Spleen (tissue), 11 donors: Measurements from ENCODE around the gene ZNF669. TPM values are rescaled to one million over a fixed set of nuclear protein-coding genes. Genes with fewer than 3 reads are reported as not detected.

Experiments
- DNase-seq: peaks from one replicate; pipeline ENCODE4 v3.0.0-alpha.2; 2020
- H3K27ac ChIP-seq, 8 donors: fragments of 200-600 bp; sonication (generic) in 7 of 8; 1 replicate in 4 of 8; 2 replicates in 4 of 8; pipeline versions ENCODE4 v1.5.0 to v1.8.0; 2016 to 2021; ENCODE audit warnings: inconsistent platforms in 4 of 8, mild to moderate bottlenecking in 4 of 8, moderate library complexity in 1 of 8
- H3K27me3 ChIP-seq, 7 donors: fragments of 200-600 bp; sonication (generic) in 6 of 7; replicated peaks in 1 of 7; 1 replicate in 4 of 7; 2 replicates in 3 of 7; pipeline versions ENCODE4 v1.5.0 to v1.8.0; 2016 to 2021; ENCODE audit warnings: inconsistent platforms in 3 of 7, mild to moderate bottlenecking in 1 of 7
- H3K36me3 ChIP-seq, 6 donors: fragments of 200-600 bp; sonication (generic) in 5 of 6; 1 replicate in 4 of 6; 2 replicates in 2 of 6; pipeline versions ENCODE4 v1.5.0 to v1.8.0; 2016 to 2021; ENCODE audit warnings: inconsistent platforms in 2 of 6
- H3K4me1 ChIP-seq, 6 donors: fragments of 200-600 bp; sonication (generic) in 5 of 6; 1 replicate in 3 of 6; 2 replicates in 3 of 6; pipeline versions ENCODE4 v1.5.0 to v1.8.0; 2016 to 2021; ENCODE audit warnings: inconsistent platforms in 3 of 6
- H3K4me3 ChIP-seq, 8 donors: fragments of 200-600 bp; sonication (generic) in 7 of 8; 1 replicate in 4 of 8; 2 replicates in 4 of 8; pipeline versions ENCODE4 v1.5.0 to v1.8.0; 2016 to 2021; ENCODE audit warnings: inconsistent platforms in 4 of 8, mild to moderate bottlenecking in 4 of 8, moderate library complexity in 2 of 8
- H3K9me3 ChIP-seq, 8 donors: fragments of 200-600 bp; sonication (generic) in 7 of 8; 1 replicate in 4 of 8; 2 replicates in 4 of 8; pipeline versions ENCODE4 v1.5.0 to v1.8.0; 2016 to 2021; ENCODE audit warnings: inconsistent platforms in 4 of 8
- CTCF ChIP-seq, 11 experiments: fragments of 200-600 bp in 7 of 11; fragments of 450-650 bp in 4 of 11; sonication (generic) in 4 of 11; IDR thresholded peaks in 8 of 11; conservative IDR thresholded peaks in 3 of 11; 1 replicate in 7 of 11; 2 replicates in 4 of 11; pipeline versions ENCODE4 v1.4.0 to v1.8.0; 2016 to 2021; ENCODE audit warnings: antibody characterized with exemption in 11 of 11, inconsistent platforms in 4 of 11, mild to moderate bottlenecking in 1 of 11
- POLR2A ChIP-seq, 3 donors: fragments of 450-650 bp; IDR thresholded peaks; one replicate each; pipeline ENCODE4 v1.5.1; 2017; ENCODE audit warnings: antibody characterized with exemption in 3 of 3, mild to moderate bottlenecking in 1 of 3
- POLR2AphosphoS5 ChIP-seq, 3 donors: sonication (generic); formaldehyde crosslinking; IDR thresholded peaks; one replicate each; pipeline ENCODE4 v1.5.1; 2017; ENCODE audit warnings: antibody characterized with exemption in 3 of 3
- WGBS, 5 donors: extraction: QIAGEN DNeasy Blood & Tissue Kit in 3 of 5; methylation state at CpG; one replicate each; pipeline versions ENCODE4 v1.1.5 to v1.1.7; 2013 to 2018; 5-methylcytosine and 5-hydroxymethylcytosine counted together
- intact Hi-C: fragments of 100-400 bp; cut with DNase I; formaldehyde crosslinking; loops from one replicate; pipeline ENCODE4 v1.15.0; 2023; ENCODE audit warnings: low total_unique reads
- polyA plus RNA-seq, 3 donors: library from polyadenylated mRNA; stranded (reverse); fragments of 200-250 nt; gene quantifications; one replicate each; pipeline ENCODE4 v1.2.1, GENCODE V29; 2013
- total RNA-seq, 7 donors: library from RNA; depleted of rRNA in 3 of 7; stranded (reverse); fragments of >200 nt in 3 of 7; fragmentation: NEBNext Ultra II Directional in 4 of 7; extraction: Animal tissue kit (Norgen Biotek cat#: 25700) in 4 of 7; gene quantifications; one replicate each; pipeline versions ENCODE4 v1.1.0 to v1.2.1, GENCODE V29; 2016 to 2021
- donor health status: healthy with polysubstance abuse.
- donor health status: DM: no; HTN: no; CAD: no; lungs with moderate emphysema.
- donor health status: DM: no; HTN: no; CAD: no.
- donor health status: Bipolar disorder and iron deficiency.
- donor health status: healthy.
- donor health status: DM: no; HTN: no; CAD: no.
- donor health status: DM: yes; HTN: yes; CAD: no.

ZNF669 gene
- total and polyA plus RNA-seq, 10 donors = 3.1 to 11.4 (median 7.7) TPM

DNA sequence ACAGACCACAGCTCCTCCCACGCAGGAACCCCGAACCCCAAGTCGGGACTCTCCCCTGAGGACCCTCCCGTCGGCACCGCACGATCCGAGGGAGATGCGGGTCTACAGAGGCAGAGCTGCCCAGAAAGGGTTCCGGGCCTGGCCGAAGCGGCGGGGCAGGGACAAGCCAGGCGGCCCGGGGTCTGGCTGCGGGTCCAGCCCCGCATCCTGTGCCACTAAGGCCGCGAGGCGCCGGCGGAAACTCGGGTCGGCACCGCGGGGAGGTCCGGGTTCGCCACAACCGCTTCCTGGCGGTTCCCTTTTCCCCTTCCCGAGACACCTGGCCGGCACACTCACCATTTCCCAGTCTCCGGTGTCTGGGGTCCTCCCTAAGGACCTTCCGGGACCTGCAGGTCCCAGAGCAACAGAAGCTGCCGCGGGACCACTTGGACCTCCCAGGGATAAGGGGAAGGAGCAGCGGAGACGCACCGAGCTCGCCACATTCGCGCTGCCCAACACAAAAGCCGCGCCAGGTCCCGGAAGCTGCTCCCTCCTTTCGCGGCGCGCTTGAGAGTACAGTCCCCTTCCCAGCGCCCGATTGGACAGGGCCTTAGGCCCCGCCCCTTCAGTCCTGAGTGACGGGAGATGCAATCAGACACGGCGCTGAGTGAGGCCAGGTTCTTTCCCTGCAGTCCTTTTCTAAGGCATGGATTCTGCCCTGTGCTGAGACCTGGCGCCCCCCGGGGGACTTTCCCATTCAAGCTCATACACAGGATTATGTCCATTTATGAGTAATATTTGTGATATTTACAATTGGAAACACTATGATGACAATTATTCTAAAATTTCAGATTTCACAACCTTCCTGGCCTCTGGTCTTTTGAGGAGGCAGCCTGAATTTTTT is 25.7 kb downstream of the ZNF669 start, which contains the start of gene ZNF670:
TSS of gene ZNF670 (minus strand) at position 554 of the 883 bp plus-strand sequence. CDS start at position 339, 215 bp downstream.
- TF ChIP-seq POLR2A (IDR thresholded peaks at IDR 0.05) (no peak), CTCF (IDR thresholded peaks at IDR 0.05 in 8 of 11, conservative IDR thresholded peaks at IDR 0.05 in 3 of 11) (no peak), POLR2AphosphoS5 (IDR thresholded peaks at IDR 0.05) (peak; percentile 80 to 91 (median 89))
- intact Hi-C loops = no loop called here
- peaks cover 0 to 12% (median 0%) of the 10 kb centered on the region in 8 donors for H3K9me3 ChIP-seq
- peaks cover 0 to 29% (median 22%) of the 10 kb centered on the region in 6 donors for H3K4me1 ChIP-seq
- WGBS, 5 donors = 0 to 1% (median 0%) methylated on average over 27 to 57 of the region's 57 CpGs
- H3K36me3 ChIP-seq = no peaks in the 10 kb centered on the region
- peak; percentile 97 for DNase-seq
- peak within 1 kb of the TSS; percentile 63 to 93 (median 76) for H3K4me3 ChIP-seq
- H3K27me3 ChIP-seq = no peaks in the 10 kb centered on the region
- peak within 1 kb of the TSS; percentile 61 to 86 (median 78) for H3K27ac ChIP-seq

DNA sequence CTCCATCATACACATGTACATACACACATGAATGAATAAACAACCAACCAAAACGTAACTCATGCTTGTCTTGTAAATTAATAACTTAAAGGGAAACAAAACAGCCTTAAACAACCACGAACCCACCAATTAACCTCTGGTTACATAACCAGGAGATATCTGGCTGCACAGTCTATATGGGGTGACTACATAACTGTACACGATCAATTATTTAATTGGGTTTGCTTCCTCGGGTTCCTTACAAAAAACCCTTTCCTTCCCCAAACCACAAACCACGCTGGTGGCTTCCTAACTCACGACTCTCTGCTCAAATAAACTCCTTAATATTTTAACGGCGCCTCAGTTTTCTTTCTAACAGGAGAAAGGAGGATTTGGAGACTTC is 26.3 kb downstream of the ZNF669 start:
- Histone ChIP-seq H3K4me3 (peak overlapping the region; percentile 63 to 93 (median 76)), H3K9me3 (peaks cover 0 to 18% (median 0%) of the 10 kb centered on the region in 8 donors), H3K27ac (peak overlapping the region in 6 of 8 donors; percentile 67 to 86 (median 81)), H3K36me3 (no peaks in the 10 kb centered on the region), H3K27me3 (no peaks in the 10 kb centered on the region), H3K4me1 (peaks cover 0 to 29% (median 22%) of the 10 kb centered on the region in 6 donors)
- DNase-seq = no peak
- TF ChIP-seq POLR2A (IDR thresholded peaks at IDR 0.05) (no peak), POLR2AphosphoS5 (IDR thresholded peaks at IDR 0.05) (no peak), CTCF (IDR thresholded peaks at IDR 0.05 in 8 of 11, conservative IDR thresholded peaks at IDR 0.05 in 3 of 11) (no peak)
- 0 to 2% (median 1%) methylated on average over 8 of the region's 8 CpGs for WGBS, 5 donors
- intact Hi-C loops = no loop called here

DNA sequence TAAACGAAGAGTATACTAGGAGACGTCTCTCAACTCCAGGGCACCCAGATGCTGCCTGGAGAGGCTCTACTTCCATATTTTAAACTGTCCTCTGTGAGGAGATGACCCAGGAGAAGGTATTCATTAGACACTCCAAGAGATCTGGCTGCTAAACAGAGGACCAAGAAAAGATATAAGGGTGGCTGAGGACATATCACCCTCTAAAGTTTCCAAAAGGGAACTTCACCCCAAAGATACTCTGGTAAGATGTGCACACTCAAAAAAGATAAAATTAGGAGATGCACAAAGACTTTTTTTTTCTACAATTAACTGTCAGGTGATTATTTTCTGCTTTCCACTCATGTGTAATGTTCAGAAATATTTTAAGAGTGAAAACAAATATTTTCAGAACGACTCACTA is 26.9 kb downstream of the ZNF669 start:
- peak overlapping the region in 1 of 8 donors; percentile 86 for H3K27ac ChIP-seq
- DNase-seq = no peak
- intact Hi-C loops = no loop called here
- peak overlapping the region in 3 of 8 donors; percentile 69 to 93 (median 85) for H3K4me3 ChIP-seq
- no peaks in the 10 kb centered on the region for H3K36me3 ChIP-seq
- no peak for TF ChIP-seq POLR2AphosphoS5 (IDR thresholded peaks at IDR 0.05)
- no peak for TF ChIP-seq POLR2A (IDR thresholded peaks at IDR 0.05)
- no peak for TF ChIP-seq CTCF (IDR thresholded peaks at IDR 0.05 in 8 of 11, conservative IDR thresholded peaks at IDR 0.05 in 3 of 11)
- no peaks in the 10 kb centered on the region for H3K27me3 ChIP-seq
- WGBS, 5 donors = 79 to 86% (median 81%) methylated on average over 3 of the region's 3 CpGs
- H3K4me1 ChIP-seq = peaks cover 0 to 29% (median 22%) of the 10 kb centered on the region in 6 donors
- peaks cover 0 to 23% (median 3%) of the 10 kb centered on the region in 8 donors for H3K9me3 ChIP-seq

DNA sequence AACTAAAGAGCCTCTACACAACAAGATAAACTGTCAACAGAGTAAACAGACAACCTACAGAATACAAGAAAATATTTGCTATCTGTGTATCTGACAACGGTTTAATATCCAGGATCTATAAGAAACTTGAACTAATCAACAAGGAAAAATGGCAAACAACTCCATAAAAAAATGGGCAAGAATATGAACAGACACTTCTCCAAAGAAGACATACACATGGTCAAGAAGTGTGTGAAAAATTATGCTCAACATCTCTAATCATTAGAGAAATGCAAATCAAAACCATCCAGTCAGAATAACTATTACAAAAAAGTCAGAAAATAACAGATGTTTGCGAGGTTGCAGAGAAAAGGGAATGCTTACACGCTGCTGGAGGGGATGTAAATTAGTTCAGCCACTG is 33.5 kb downstream of the ZNF669 start:
- H3K9me3 ChIP-seq = peaks cover 7 to 84% (median 53%) of the 10 kb centered on the region in 8 donors
- no peak overlapping the region for H3K27ac ChIP-seq
- DNase-seq = no peak
- H3K27me3 ChIP-seq = no peaks in the 10 kb centered on the region
- peaks cover 0 to 5% (median 0%) of the 10 kb centered on the region in 6 donors for H3K36me3 ChIP-seq
- 72 to 97% (median 82%) methylated on average over 3 of the region's 3 CpGs for WGBS, 5 donors
- H3K4me3 ChIP-seq = no peak overlapping the region
- H3K4me1 ChIP-seq = no peaks in the 10 kb centered on the region
- intact Hi-C loops = no loop called here
- TF ChIP-seq POLR2A (IDR thresholded peaks at IDR 0.05) = no peak
- no peak for TF ChIP-seq CTCF (IDR thresholded peaks at IDR 0.05 in 8 of 11, conservative IDR thresholded peaks at IDR 0.05 in 3 of 11)
- TF ChIP-seq POLR2AphosphoS5 (IDR thresholded peaks at IDR 0.05) = no peak
